Trophoblast cell (in vitro differentiated cells and primary cell): Measurements from ENCODE around the gene PIK3CB.

Source experiments
- DNase-seq, 2 donors: peaks; one replicate each; pipeline ENCODE4 v3.0.0-alpha.2; 2016
- H2AFZ ChIP-seq: 2 replicates; pipeline ENCODE4 v1.6.1; 2013; ENCODE audit warnings: low read length, moderate library complexity, mild to moderate bottlenecking; ENCODE audit not compliant: insufficient read depth, poor library complexity
- H2AK5ac ChIP-seq: 2 replicates; pipeline ENCODE4 v1.6.1; 2013; ENCODE audit warnings: mild to moderate bottlenecking, low read length
- H2BK120ac ChIP-seq: 2 replicates; pipeline ENCODE4 v1.6.1; 2013; ENCODE audit warnings: low read length, mild to moderate bottlenecking, moderate library complexity; ENCODE audit not compliant: insufficient read depth, poor library complexity
- H2BK12ac ChIP-seq: 2 replicates; pipeline ENCODE4 v1.6.1; 2013; ENCODE audit warnings: mild to moderate bottlenecking, low read length, moderate library complexity
- H2BK5ac ChIP-seq: 2 replicates; pipeline ENCODE4 v1.6.1; 2013; ENCODE audit warnings: low read length, low read depth, moderate library complexity, mild to moderate bottlenecking; ENCODE audit not compliant: poor library complexity
- H3K14ac ChIP-seq: 2 replicates; pipeline ENCODE4 v1.6.1; 2013; ENCODE audit warnings: mild to moderate bottlenecking, low read length
- H3K18ac ChIP-seq: 2 replicates; pipeline ENCODE4 v1.6.1; 2013; ENCODE audit warnings: mild to moderate bottlenecking, low read length
- H3K23ac ChIP-seq: 2 replicates; pipeline ENCODE4 v1.6.1; 2013; ENCODE audit warnings: low read length
- H3K27ac ChIP-seq: 2 replicates; pipeline ENCODE4 v1.5.1; 2013; ENCODE audit warnings: low read depth, mild to moderate bottlenecking, inconsistent platforms, low read length, moderate library complexity
- H3K27me3 ChIP-seq: 2 replicates; pipeline ENCODE4 v1.6.1; 2013; ENCODE audit warnings: inconsistent platforms, mild to moderate bottlenecking, low read length, moderate library complexity; ENCODE audit not compliant: insufficient read depth
- H3K36me3 ChIP-seq, 2 experiments: 1 replicate in 1 of 2; 2 replicates in 1 of 2; pipeline ENCODE4 v1.6.1; 2013; ENCODE audit warnings: low read length in 2 of 2, mild to moderate bottlenecking in 2 of 2, moderate library complexity in 1 of 2; ENCODE audit not compliant: insufficient read depth in 2 of 2, control insufficient read depth in 1 of 2
- H3K4ac ChIP-seq: 2 replicates; pipeline ENCODE4 v1.6.1; 2013; ENCODE audit warnings: low read depth, mild to moderate bottlenecking, low read length, moderate library complexity
- H3K4me1 ChIP-seq, 2 experiments: 1 replicate in 1 of 2; 2 replicates in 1 of 2; pipeline ENCODE4 v1.6.1; 2013; ENCODE audit warnings: low read length in 2 of 2, mild to moderate bottlenecking in 2 of 2, moderate library complexity in 1 of 2; ENCODE audit not compliant: insufficient read depth in 2 of 2, control insufficient read depth in 1 of 2
- H3K4me2 ChIP-seq: 2 replicates; pipeline ENCODE4 v1.6.1; 2013; ENCODE audit warnings: inconsistent platforms, mild to moderate bottlenecking, low read length, moderate library complexity
- H3K4me3 ChIP-seq: 2 replicates; pipeline ENCODE4 v1.5.1; 2013; ENCODE audit warnings: mild to moderate bottlenecking, low read depth, low read length, inconsistent platforms
- H3K79me1 ChIP-seq: one replicate; pipeline ENCODE4 v1.6.1; 2013; ENCODE audit warnings: low read length
- H3K79me2 ChIP-seq: 2 replicates; pipeline ENCODE4 v1.6.1; 2013; ENCODE audit warnings: low read length, mild to moderate bottlenecking; ENCODE audit not compliant: control insufficient read depth, insufficient read depth, poor library complexity
- H3K9ac ChIP-seq: 2 replicates; pipeline ENCODE4 v1.6.1; 2013; ENCODE audit warnings: mild to moderate bottlenecking, low read length
- H3K9me3 ChIP-seq: 2 replicates; pipeline ENCODE4 v1.6.1; 2013; ENCODE audit warnings: low read depth, mild to moderate bottlenecking, control low read depth, inconsistent platforms, low read length; ENCODE audit not compliant: insufficient read depth
- H4K12ac ChIP-seq: 2 replicates; pipeline ENCODE4 v1.6.1; 2013; ENCODE audit warnings: low read depth, mild to moderate bottlenecking, low read length, moderate library complexity
- H4K8ac ChIP-seq: 2 replicates; pipeline ENCODE4 v1.6.1; 2013; ENCODE audit warnings: low read depth, mild to moderate bottlenecking, low read length, moderate library complexity
- H4K91ac ChIP-seq: one replicate; pipeline ENCODE4 v1.6.1; 2013; ENCODE audit warnings: low read depth, mild to moderate bottlenecking, low read length, moderate library complexity
- WGBS: extraction: QIAGEN DNeasy Blood & Tissue Kit; methylation state at CpG from one replicate; pipeline ENCODE4 v1.1.7; 2013; ENCODE audit warnings: missing lambda C conversion rate; ENCODE audit not compliant: insufficient read length, insufficient coverage; ENCODE audit errors: extremely low coverage; 5-methylcytosine and 5-hydroxymethylcytosine counted together

Gene PIK3CB

GRCh38 chr3:138692152-138692551 is 142.6 kb downstream of the PIK3CB start:
- no peak overlapping the region for H4K8ac ChIP-seq
- H4K91ac ChIP-seq: no peak overlapping the region
- H3K18ac ChIP-seq: no peak overlapping the region
- no peaks in the 10 kb centered on the region for H3K4me1 ChIP-seq
- no peak overlapping the region for H2AFZ ChIP-seq
- H4K12ac ChIP-seq: no peak overlapping the region
- no peak overlapping the region for H2BK12ac ChIP-seq
- no peaks in the 10 kb centered on the region for H3K79me2 ChIP-seq
- no peak overlapping the region for H2AK5ac ChIP-seq
- no peak overlapping the region for H3K23ac ChIP-seq
- H3K4ac ChIP-seq: no peak overlapping the region
- H3K9me3 ChIP-seq: no peaks in the 10 kb centered on the region
- peaks cover 0 to 4% of the 10 kb centered on the region in 2 experiments for H3K36me3 ChIP-seq
- H3K27ac ChIP-seq: no peak overlapping the region
- H3K27me3 ChIP-seq: no peaks in the 10 kb centered on the region
- H3K14ac ChIP-seq: no peak overlapping the region
- no peak overlapping the region for H2BK5ac ChIP-seq
- H3K79me1 ChIP-seq: no peaks in the 10 kb centered on the region
- no peak overlapping the region for H3K4me3 ChIP-seq
- H2BK120ac ChIP-seq: no peak overlapping the region
- no peak overlapping the region for H3K9ac ChIP-seq
- no peak for DNase-seq
- no peak overlapping the region for H3K4me2 ChIP-seq
- WGBS: no CpG with 5 or more reads among the region's 3 CpGs

GRCh38 chr3:138691351-138691750 is 143.4 kb downstream of the PIK3CB start:
- Histone ChIP-seq H3K36me3 (peaks cover 0 to 4% of the 10 kb centered on the region in 2 experiments), H3K14ac (no peak overlapping the region), H2AFZ (no peak overlapping the region), H4K12ac (no peak overlapping the region), H2BK12ac (no peak overlapping the region), H3K4me1 (no peaks in the 10 kb centered on the region), H3K4me3 (no peak overlapping the region), H3K4me2 (no peak overlapping the region), H3K23ac (no peak overlapping the region), H3K27me3 (no peaks in the 10 kb centered on the region), H3K18ac (no peak overlapping the region), H3K79me1 (no peaks in the 10 kb centered on the region), H3K27ac (no peak overlapping the region), H3K4ac (no peak overlapping the region), H2AK5ac (no peak overlapping the region), H3K9ac (no peak overlapping the region), H3K79me2 (no peaks in the 10 kb centered on the region), H4K8ac (no peak overlapping the region), H4K91ac (no peak overlapping the region), H2BK120ac (no peak overlapping the region), H3K9me3 (no peaks in the 10 kb centered on the region), H2BK5ac (no peak overlapping the region)
- WGBS: no CpG with 5 or more reads among the region's 1 CpG
- no peak for DNase-seq

GRCh38 chr3:138690036-138690435 is 144.7 kb downstream of the PIK3CB start:
- no peak overlapping the region for H3K14ac ChIP-seq
- no peaks in the 10 kb centered on the region for H3K4me1 ChIP-seq
- no peak overlapping the region for H3K4me2 ChIP-seq
- no peak overlapping the region for H2AFZ ChIP-seq
- no peaks in the 10 kb centered on the region for H3K9me3 ChIP-seq
- no peaks in the 10 kb centered on the region for H3K79me2 ChIP-seq
- no peaks in the 10 kb centered on the region for H3K79me1 ChIP-seq
- no peak overlapping the region for H4K91ac ChIP-seq
- H2AK5ac ChIP-seq: no peak overlapping the region
- no peak overlapping the region for H3K23ac ChIP-seq
- H4K8ac ChIP-seq: no peak overlapping the region
- H2BK5ac ChIP-seq: no peak overlapping the region
- no peak overlapping the region for H3K9ac ChIP-seq
- no peak overlapping the region for H2BK12ac ChIP-seq
- H3K27me3 ChIP-seq: no peaks in the 10 kb centered on the region
- peaks cover 2 to 4% of the 10 kb centered on the region in 2 experiments for H3K36me3 ChIP-seq
- H4K12ac ChIP-seq: no peak overlapping the region
- no peak for DNase-seq
- H3K4me3 ChIP-seq: no peak overlapping the region
- H3K18ac ChIP-seq: no peak overlapping the region
- H3K4ac ChIP-seq: no peak overlapping the region
- no peak overlapping the region for H2BK120ac ChIP-seq
- H3K27ac ChIP-seq: no peak overlapping the region

GRCh38 chr3:138688871-138689299 is 145.8 kb downstream of the PIK3CB start:
- Histone ChIP-seq H3K4me2 (no peak overlapping the region), H2AK5ac (no peak overlapping the region), H3K79me1 (no peaks in the 10 kb centered on the region), H3K27ac (no peak overlapping the region), H2AFZ (no peak overlapping the region), H4K91ac (no peak overlapping the region), H2BK5ac (no peak overlapping the region), H3K79me2 (no peaks in the 10 kb centered on the region), H2BK120ac (no peak overlapping the region), H3K23ac (no peak overlapping the region), H3K4me3 (no peak overlapping the region), H3K9ac (no peak overlapping the region), H4K8ac (no peak overlapping the region), H4K12ac (no peak overlapping the region), H3K36me3 (peaks cover 2 to 4% of the 10 kb centered on the region in 2 experiments), H3K9me3 (no peaks in the 10 kb centered on the region), H3K4ac (no peak overlapping the region), H3K14ac (no peak overlapping the region), H3K18ac (no peak overlapping the region), H3K4me1 (no peaks in the 10 kb centered on the region), H3K27me3 (no peaks in the 10 kb centered on the region), H2BK12ac (no peak overlapping the region)
- no CpG with 5 or more reads among the region's 5 CpGs for WGBS
- DNase-seq: no peak
